ENCODE measurements around the gene ADIPOR2.
"Not testable (repeated sequence)": the region's sequence is repeated elsewhere in the genome, so short reads cannot be mapped to it uniquely, and the experiment has no call there.

DNA sequence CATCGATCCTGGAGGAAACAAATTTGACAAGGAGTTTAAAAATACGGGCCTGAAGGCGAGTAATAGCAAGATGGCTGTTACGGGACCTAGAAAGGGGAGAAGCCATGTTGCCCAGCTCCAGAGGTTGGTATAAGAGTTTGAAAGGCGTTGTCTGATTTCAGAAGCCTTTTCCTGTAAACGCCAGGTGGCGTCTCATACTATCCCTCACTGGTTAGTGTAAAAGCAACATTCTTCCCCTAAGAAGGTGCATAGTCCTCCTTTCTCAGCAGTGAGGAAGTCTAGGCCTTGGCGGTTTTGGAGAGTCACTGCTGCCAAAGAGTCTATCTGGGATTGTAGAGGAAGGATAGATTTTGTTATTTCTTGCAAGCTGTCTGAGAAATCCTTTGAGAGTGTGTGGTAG lies 20.0 kb downstream of the ADIPOR2 start:
- TF ChIP-seq, protein P1, sequence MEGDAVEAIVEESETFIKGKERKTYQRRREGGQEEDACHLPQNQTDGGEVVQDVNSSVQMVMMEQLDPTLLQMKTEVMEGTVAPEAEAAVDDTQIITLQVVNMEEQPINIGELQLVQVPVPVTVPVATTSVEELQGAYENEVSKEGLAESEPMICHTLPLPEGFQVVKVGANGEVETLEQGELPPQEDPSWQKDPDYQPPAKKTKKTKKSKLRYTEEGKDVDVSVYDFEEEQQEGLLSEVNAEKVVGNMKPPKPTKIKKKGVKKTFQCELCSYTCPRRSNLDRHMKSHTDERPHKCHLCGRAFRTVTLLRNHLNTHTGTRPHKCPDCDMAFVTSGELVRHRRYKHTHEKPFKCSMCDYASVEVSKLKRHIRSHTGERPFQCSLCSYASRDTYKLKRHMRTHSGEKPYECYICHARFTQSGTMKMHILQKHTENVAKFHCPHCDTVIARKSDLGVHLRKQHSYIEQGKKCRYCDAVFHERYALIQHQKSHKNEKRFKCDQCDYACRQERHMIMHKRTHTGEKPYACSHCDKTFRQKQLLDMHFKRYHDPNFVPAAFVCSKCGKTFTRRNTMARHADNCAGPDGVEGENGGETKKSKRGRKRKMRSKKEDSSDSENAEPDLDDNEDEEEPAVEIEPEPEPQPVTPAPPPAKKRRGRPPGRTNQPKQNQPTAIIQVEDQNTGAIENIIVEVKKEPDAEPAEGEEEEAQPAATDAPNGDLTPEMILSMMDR (IDR thresholded peaks at IDR 0.05; ENCODE audit: low read length): peak; percentile 38; the same call in 1 of the 2 replicates
- TF ChIP-seq EZH2 (IDR thresholded peaks at IDR 0.05; ENCODE audit: borderline replicate concordance, low read length): not testable (repeated sequence)

Measured in OCI-LY1 (cell line).